Lower leg skin (tissue), 4 donors: ENCODE data around the gene CLEC18C. TPM values are rescaled to one million over a fixed set of nuclear protein-coding genes. Genes with fewer than 3 reads are reported as not detected.
"Not testable (repeated sequence)": the region's sequence is repeated elsewhere in the genome, so short reads cannot be mapped to it uniquely, and the experiment has no call there.

Source experiments
- DNase-seq, 2 donors: peaks; one replicate each; pipeline ENCODE4 v3.0.0-alpha.2; 2019; ENCODE audit warnings: low spot score in 2 of 2
- H3K4me3 ChIP-seq: fragments of 200-600 bp; sonication (generic); 2 replicates; pipeline ENCODE4 v1.5.1; 2017; ENCODE audit warnings: mild to moderate bottlenecking, low read depth; ENCODE audit not compliant: poor library complexity, severe bottlenecking
- POLR2A ChIP-seq, 2 donors: fragments of 450-650 bp; IDR thresholded peaks; one replicate each; pipeline ENCODE4 v1.6.1; 2016 to 2017; ENCODE audit warnings: antibody characterized with exemption in 2 of 2, mild to moderate bottlenecking in 1 of 2, moderate library complexity in 1 of 2
- WGBS, 2 donors: methylation state at CpG; one replicate each; pipeline ENCODE4 v1.1.5; 2018; 5-methylcytosine and 5-hydroxymethylcytosine counted together
- intact Hi-C: fragments of 100-400 bp; cut with DNase I; formaldehyde crosslinking; loops from one replicate; pipeline ENCODE4 v1.15.0; 2023; ENCODE audit warnings: low total_unique reads
- total RNA-seq, 4 donors: library from RNA; depleted of rRNA; stranded (reverse); fragments of >200 nt; gene quantifications; one replicate each; pipeline ENCODE4 v1.1.0, GENCODE V29; 2016
- TF ChIP-seq, protein P1 (sequence below), 3 donors: fragments of 450-650 bp; IDR thresholded peaks; one replicate each; pipeline ENCODE4 v1.5.1; 2016; ENCODE audit warnings: antibody characterized with exemption in 3 of 3, mild to moderate bottlenecking in 3 of 3, moderate library complexity in 2 of 3

The CLEC18C gene
- total RNA-seq, 4 donors from 2014 or later: 0.34 TPM; not detected in 3

DNA sequence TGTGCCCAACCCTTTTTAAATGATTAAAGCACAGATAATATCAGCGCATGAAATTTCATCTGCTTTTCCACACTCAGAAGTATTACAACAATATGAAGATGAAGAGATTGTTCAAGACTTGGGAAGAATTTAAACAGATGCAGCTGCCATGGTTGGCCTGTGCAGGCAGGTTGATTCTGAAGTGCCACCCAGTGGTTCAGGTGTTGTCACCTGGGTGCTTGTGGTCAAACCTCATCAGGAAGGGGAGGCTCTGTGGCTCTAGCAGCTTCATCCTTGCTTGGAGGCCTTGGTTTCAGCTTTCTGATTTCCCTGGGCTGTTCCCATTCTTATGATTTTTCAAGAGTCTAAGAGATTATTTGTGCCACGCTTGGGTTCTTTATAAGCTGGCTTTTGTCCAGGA is 22.2 kb upstream of the CLEC18C start:
- intact Hi-C loops: loop anchor here (10.0 kb wide), 1 partner anchor 113 kb away; no protein-coding TSS in a partner anchor
- TF ChIP-seq POLR2A (IDR thresholded peaks at IDR 0.05): no peak
- TF ChIP-seq, protein P1, sequence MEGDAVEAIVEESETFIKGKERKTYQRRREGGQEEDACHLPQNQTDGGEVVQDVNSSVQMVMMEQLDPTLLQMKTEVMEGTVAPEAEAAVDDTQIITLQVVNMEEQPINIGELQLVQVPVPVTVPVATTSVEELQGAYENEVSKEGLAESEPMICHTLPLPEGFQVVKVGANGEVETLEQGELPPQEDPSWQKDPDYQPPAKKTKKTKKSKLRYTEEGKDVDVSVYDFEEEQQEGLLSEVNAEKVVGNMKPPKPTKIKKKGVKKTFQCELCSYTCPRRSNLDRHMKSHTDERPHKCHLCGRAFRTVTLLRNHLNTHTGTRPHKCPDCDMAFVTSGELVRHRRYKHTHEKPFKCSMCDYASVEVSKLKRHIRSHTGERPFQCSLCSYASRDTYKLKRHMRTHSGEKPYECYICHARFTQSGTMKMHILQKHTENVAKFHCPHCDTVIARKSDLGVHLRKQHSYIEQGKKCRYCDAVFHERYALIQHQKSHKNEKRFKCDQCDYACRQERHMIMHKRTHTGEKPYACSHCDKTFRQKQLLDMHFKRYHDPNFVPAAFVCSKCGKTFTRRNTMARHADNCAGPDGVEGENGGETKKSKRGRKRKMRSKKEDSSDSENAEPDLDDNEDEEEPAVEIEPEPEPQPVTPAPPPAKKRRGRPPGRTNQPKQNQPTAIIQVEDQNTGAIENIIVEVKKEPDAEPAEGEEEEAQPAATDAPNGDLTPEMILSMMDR (IDR thresholded peaks at IDR 0.05): no peak
- DNase-seq: no peak
- 89 to 91% methylated on average over 2 of the region's 2 CpGs for WGBS, 2 donors
- no peak overlapping the region for H3K4me3 ChIP-seq

DNA sequence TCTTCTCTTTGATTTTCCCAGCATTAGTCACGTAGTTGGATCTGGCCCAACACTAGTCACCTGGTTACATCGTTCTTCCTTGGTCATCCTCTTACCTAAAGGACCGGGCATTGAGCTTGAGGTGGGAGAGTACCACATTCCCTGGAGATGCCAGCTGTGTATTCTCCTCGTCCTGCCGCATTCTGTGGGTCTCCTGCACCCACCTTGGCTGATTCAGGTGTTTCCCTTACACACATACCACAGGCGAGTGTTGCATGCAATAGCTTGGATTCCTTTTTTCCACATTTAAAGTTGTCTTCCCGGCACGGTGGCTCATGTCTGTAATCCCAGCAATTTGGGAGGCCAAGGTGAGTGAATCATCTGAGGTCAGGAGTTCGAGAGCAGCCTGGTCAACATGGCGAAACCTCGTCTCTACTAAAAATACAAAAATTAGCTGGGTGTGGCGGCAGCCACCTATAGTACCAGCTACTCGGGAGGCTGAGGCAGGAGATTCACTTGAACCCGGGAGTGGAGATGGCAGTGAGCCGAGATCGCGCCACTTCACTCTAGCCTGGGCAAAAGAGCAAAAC is 21.6 kb upstream of the CLEC18C start:
- TF ChIP-seq, protein P1 (IDR thresholded peaks at IDR 0.05): no peak
- no peak for DNase-seq
- H3K4me3 ChIP-seq: no peak overlapping the region
- intact Hi-C loops: loop anchor here (10.0 kb wide), 1 partner anchor 113 kb away; no protein-coding TSS in a partner anchor
- 82 to 89% methylated on average over 17 of the region's 17 CpGs for WGBS, 2 donors

DNA sequence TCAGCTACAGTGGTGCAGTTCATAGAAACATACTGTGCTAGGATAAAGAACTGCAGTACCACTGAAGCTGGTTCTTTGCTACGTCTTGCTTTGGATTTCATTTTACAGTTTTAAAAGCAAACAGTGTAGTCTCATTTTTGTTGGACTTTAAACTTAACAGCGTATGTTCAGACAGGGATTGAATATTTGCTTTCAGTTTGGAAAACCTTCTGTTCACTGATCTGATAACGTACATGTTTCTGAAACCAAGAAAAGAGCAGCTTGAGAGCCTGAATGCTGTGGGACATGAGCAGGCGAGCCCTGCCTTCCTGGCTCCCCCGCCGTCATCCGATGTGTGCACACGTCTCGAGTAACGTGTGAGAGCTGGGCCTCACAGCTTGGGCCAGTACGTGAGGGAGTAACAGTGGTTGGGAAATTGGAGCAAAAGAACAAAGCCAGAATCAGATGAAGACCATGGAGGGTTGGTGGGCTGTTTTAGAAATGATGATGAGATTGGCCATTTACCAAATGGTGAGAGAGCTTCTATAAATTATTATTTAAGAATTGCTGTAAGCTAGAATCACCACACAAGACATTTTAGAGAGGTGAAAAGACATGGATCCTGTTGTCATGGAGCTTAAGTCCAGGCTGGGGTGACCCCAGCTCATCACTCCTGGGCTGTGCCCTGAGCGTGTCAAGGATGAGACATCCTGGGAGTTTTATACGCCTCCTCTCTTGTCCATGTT is 20.8 kb upstream of the CLEC18C start:
- H3K4me3 ChIP-seq: no peak overlapping the region
- TF ChIP-seq, protein P1 (IDR thresholded peaks at IDR 0.05): no peak
- no peak for TF ChIP-seq POLR2A (IDR thresholded peaks at IDR 0.05)
- intact Hi-C loops: loop anchor here (10.0 kb wide), 1 partner anchor 112 kb away; no protein-coding TSS in a partner anchor
- no peak for DNase-seq
- WGBS, 2 donors: 96% methylated on average over 13 of the region's 13 CpGs

DNA sequence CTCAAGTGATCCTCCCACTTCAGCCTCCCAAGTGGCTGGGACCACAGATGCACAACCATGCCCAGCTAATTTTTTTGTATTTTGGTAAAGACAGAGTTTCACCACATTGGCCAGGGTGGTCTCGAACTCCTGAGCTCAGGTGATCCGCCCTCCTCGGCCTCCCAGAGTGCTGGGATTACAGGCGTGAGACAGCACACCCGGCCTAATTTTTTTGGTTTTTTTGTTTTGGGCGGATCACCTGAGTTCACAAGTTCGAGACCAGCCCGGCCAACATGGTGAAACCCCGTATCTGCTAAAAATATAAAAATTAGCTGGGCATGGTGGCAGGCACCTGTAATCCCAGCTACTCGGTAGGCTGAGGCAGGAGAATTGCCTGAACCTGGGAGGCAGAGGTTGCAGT is 18.9 kb upstream of the CLEC18C start:
- H3K4me3 ChIP-seq, DNase-seq: not testable (repeated sequence)
- intact Hi-C loops: loop anchor here (10.0 kb wide), 1 partner anchor 110 kb away; no protein-coding TSS in a partner anchor
- WGBS, 2 donors: 95 to 96% methylated on average over 10 of the region's 10 CpGs

DNA sequence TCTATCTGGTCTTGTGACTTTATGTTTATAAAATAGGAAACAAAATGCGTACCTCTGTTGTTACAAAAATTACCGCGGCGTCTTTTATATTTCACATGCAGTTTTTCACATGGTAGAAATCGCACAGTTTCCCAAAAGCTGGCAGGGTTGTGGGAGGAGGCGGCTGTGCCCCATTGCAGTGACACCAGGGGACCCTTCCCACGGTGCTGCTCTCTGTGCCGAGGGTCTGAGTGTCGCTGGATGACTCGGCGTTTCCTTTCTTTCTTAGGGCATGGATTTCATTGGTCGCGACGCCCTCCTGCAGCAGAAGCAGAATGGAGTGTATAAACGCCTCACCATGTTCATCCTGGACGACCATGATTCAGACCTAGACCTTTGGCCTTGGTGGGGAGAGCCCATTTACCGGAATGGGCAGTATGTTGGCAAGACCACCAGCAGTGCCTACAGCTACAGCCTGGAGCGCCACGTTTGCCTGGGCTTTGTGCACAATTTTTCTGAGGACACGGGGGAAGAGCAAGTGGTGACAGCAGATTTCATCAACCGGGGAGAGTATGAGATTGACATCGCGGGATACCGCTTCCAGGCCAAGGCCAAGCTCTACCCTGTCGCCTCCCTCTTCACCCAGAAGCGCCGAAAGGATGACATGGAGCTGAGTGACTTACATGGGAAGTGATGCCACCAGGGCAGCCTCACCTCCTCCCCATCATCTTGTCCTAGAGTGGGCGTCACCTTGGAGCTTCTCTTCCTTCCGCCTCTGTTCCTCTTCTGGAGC is 17.2 kb upstream of the CLEC18C start:
- TF ChIP-seq, protein P1 (IDR thresholded peaks at IDR 0.05): no peak
- no peak for TF ChIP-seq POLR2A (IDR thresholded peaks at IDR 0.05)
- intact Hi-C loops: loop anchor here (10.0 kb wide), 1 partner anchor 108 kb away; no protein-coding TSS in a partner anchor
- H3K4me3 ChIP-seq: no peak overlapping the region
- peak in 1 of 2 donors; percentile 12 for DNase-seq
- 92 to 93% methylated on average over 29 of the region's 29 CpGs for WGBS, 2 donors

DNA sequence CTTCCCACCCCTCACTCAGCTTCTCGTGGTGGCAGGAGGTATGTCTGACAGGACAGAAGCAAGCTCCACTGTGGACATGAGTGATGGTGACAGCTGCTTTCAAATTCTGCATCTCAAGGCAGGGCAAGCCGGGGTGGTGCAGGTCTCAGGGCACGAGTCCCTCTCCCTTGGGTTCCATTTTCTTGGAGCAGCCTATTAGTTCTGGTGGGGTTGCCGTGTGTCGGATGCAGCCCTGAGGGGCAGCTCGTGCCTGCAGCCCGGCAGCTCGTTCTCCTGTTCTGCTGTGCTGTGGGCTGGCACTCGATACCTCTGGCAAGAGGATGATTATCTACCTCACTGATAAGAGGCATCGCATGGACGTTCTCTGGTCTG is 16.5 kb upstream of the CLEC18C start:
- DNase-seq: peak in 1 of 2 donors; percentile 14
- intact Hi-C loops: loop anchor here (10.0 kb wide), 1 partner anchor 108 kb away; no protein-coding TSS in a partner anchor
- WGBS, 2 donors: 86 to 93% methylated on average over 11 of the region's 11 CpGs
- no peak overlapping the region for H3K4me3 ChIP-seq
- TF ChIP-seq, protein P1 (IDR thresholded peaks at IDR 0.05): no peak
- no peak for TF ChIP-seq POLR2A (IDR thresholded peaks at IDR 0.05)
